ENCODE data around the gene EIF4E3. TPM values are rescaled to one million over a fixed set of nuclear protein-coding genes. Genes with fewer than 3 reads are reported as not detected.

Gene EIF4E3
- polyA plus RNA-seq, 3 donors = 35.6 to 111 (median 58.6) TPM

- Mint-ChIP-seq H3K9me3 (peaks cover 12 to 48% (median 42%) of the 10 kb centered on the region in 7 donors), H3K36me3 (peaks cover 6 to 17% of the 10 kb centered on the region in 2 donors), H3K27ac (no peak overlapping the region), H3K4me1 (no peaks in the 10 kb centered on the region), H3K4me3 (no peak overlapping the region), H3K27me3 (ENCODE audit: low read depth in 3 of 3) (no peaks in the 10 kb centered on the region)
- H3K9me3 ChIP-seq (replicated peaks in 1 of 2; ENCODE audit: control insufficient read depth in 1 of 2, insufficient read depth in 1 of 2, low read length in 2 of 2) = peaks cover 15 to 29% of the 10 kb centered on the region in 2 donors
- H3K4me1 ChIP-seq (ENCODE audit: control insufficient read depth in 1 of 2, insufficient read depth in 2 of 2, low read length in 2 of 2) = no peaks in the 10 kb centered on the region
- intact Hi-C loops (cut with micrococcal nuclease) = no loop called here
- no peak overlapping the region for H3K4me3 ChIP-seq (replicated peaks in 1 of 3; ENCODE audit: low read depth in 2 of 3, low read length in 3 of 3)
- no peak overlapping the region for H2AFZ ChIP-seq (ENCODE audit: insufficient read depth, low read depth, low read length, poor library complexity, severe bottlenecking)
- H4K20me1 ChIP-seq (ENCODE audit: insufficient read depth, low read length) = no peaks in the 10 kb centered on the region
- TF ChIP-seq, protein P1, sequence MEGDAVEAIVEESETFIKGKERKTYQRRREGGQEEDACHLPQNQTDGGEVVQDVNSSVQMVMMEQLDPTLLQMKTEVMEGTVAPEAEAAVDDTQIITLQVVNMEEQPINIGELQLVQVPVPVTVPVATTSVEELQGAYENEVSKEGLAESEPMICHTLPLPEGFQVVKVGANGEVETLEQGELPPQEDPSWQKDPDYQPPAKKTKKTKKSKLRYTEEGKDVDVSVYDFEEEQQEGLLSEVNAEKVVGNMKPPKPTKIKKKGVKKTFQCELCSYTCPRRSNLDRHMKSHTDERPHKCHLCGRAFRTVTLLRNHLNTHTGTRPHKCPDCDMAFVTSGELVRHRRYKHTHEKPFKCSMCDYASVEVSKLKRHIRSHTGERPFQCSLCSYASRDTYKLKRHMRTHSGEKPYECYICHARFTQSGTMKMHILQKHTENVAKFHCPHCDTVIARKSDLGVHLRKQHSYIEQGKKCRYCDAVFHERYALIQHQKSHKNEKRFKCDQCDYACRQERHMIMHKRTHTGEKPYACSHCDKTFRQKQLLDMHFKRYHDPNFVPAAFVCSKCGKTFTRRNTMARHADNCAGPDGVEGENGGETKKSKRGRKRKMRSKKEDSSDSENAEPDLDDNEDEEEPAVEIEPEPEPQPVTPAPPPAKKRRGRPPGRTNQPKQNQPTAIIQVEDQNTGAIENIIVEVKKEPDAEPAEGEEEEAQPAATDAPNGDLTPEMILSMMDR (IDR thresholded peaks at IDR 0.05) = no peak
- H3K4me2 ChIP-seq (replicated peaks; ENCODE audit: extremely low read depth, low read length, poor library complexity, severe bottlenecking) = no peak overlapping the region
- no peak overlapping the region for H3K27ac ChIP-seq (ENCODE audit: low read depth in 1 of 2, low read length in 2 of 2)
- no peaks in the 10 kb centered on the region for H3K27me3 ChIP-seq (ENCODE audit: control insufficient read depth in 2 of 2, insufficient read depth in 2 of 2, low read length in 2 of 2)
- no CpG with 5 or more reads among the region's 1 CpG for WGBS (ENCODE audit: insufficient coverage)
- DNase-seq = no peak
- H3K9ac ChIP-seq (ENCODE audit: insufficient read depth, low read length, poor library complexity, severe bottlenecking) = no peak overlapping the region
- no peaks in the 10 kb centered on the region for H3K36me3 ChIP-seq (replicated peaks in 1 of 2; ENCODE audit: control insufficient read depth in 1 of 2, insufficient read depth in 2 of 2, low read length in 2 of 2)
- H3K79me2 ChIP-seq (ENCODE audit: insufficient read depth, low read length) = peaks cover 7% of the 10 kb centered on the region
These were observed 17.4 kb upstream of the EIF4E3 start for GRCh38 chr3:71742621-71743020.

GRCh38 chr3:71734881-71735280, 9.7 kb upstream of the EIF4E3 start:
- H3K4me2 ChIP-seq (replicated peaks; ENCODE audit: extremely low read depth, low read length, poor library complexity, severe bottlenecking) = no peak overlapping the region
- H4K20me1 ChIP-seq (ENCODE audit: insufficient read depth, low read length) = no peaks in the 10 kb centered on the region
- H3K9me3 ChIP-seq (replicated peaks in 1 of 2; ENCODE audit: control insufficient read depth in 1 of 2, insufficient read depth in 1 of 2, low read length in 2 of 2) = peaks cover 3 to 6% of the 10 kb centered on the region in 2 donors
- Mint-ChIP-seq H3K4me3 (no peak overlapping the region), H3K27ac (no peak overlapping the region), H3K36me3 (peaks cover 11 to 14% of the 10 kb centered on the region in 2 donors), H3K9me3 (peaks cover 7 to 14% (median 12%) of the 10 kb centered on the region in 7 donors), H3K4me1 (peaks cover 13% of the 10 kb centered on the region), H3K27me3 (ENCODE audit: low read depth in 3 of 3) (peaks cover 2 to 7% (median 3%) of the 10 kb centered on the region in 3 donors)
- intact Hi-C loops (cut with micrococcal nuclease) = no loop called here
- TF ChIP-seq, protein P1 (IDR thresholded peaks at IDR 0.05) = no peak
- H3K4me3 ChIP-seq (replicated peaks in 1 of 3; ENCODE audit: low read depth in 2 of 3, low read length in 3 of 3) = no peak overlapping the region
- no peak for DNase-seq
- H2AFZ ChIP-seq (ENCODE audit: insufficient read depth, low read depth, low read length, poor library complexity, severe bottlenecking) = no peak overlapping the region
- H3K79me2 ChIP-seq (ENCODE audit: insufficient read depth, low read length) = peaks cover 16% of the 10 kb centered on the region
- H3K27me3 ChIP-seq (ENCODE audit: control insufficient read depth in 2 of 2, insufficient read depth in 2 of 2, low read length in 2 of 2) = no peaks in the 10 kb centered on the region
- H3K9ac ChIP-seq (ENCODE audit: insufficient read depth, low read length, poor library complexity, severe bottlenecking) = no peak overlapping the region
- H3K36me3 ChIP-seq (replicated peaks in 1 of 2; ENCODE audit: control insufficient read depth in 1 of 2, insufficient read depth in 2 of 2, low read length in 2 of 2) = no peaks in the 10 kb centered on the region
- peaks cover 4% of the 10 kb centered on the region in 2 donors for H3K4me1 ChIP-seq (ENCODE audit: control insufficient read depth in 1 of 2, insufficient read depth in 2 of 2, low read length in 2 of 2)
- H3K27ac ChIP-seq (ENCODE audit: low read depth in 1 of 2, low read length in 2 of 2) = no peak overlapping the region
- no CpG with 5 or more reads among the region's 1 CpG for whole genome bisulfite sequencing (ENCODE audit: insufficient coverage)
